RWPE2 (cell line): ENCODE results near the gene ANXA6.

Source experiments
- ATAC-seq: fragments of 200-7000 bp; cut with Tn5 transposase; 3 replicates; pipeline ENCODE4 v1.9.1; 2021; ENCODE audit warnings: low read depth
- DNase-seq: peaks from one replicate; pipeline ENCODE4 v3.0.0-alpha.2; 2020; ENCODE audit warnings: low spot score
- H3K27ac ChIP-seq: fragments of 450-650 bp; 2 replicates; pipeline ENCODE4 v1.5.1; 2017; ENCODE audit warnings: mild to moderate bottlenecking; ENCODE audit not compliant: poor library complexity, severe bottlenecking
- H3K27me3 ChIP-seq: fragments of 250-450 bp; sonication (Bioruptor Pico); 2 replicates; pipeline ENCODE4 v1.5.1; 2021; ENCODE audit warnings: mild to moderate bottlenecking, moderate library complexity; ENCODE audit not compliant: insufficient read depth, poor library complexity, severe bottlenecking
- H3K36me3 ChIP-seq: fragments of 250-450 bp; sonication (Bioruptor Pico); 2 replicates; pipeline ENCODE4 v1.5.1; 2020; ENCODE audit warnings: low read depth, mild to moderate bottlenecking, moderate library complexity
- H3K4me1 ChIP-seq: fragments of 250-450 bp; sonication (Bioruptor Pico); 2 replicates; pipeline ENCODE4 v1.5.1; 2021; ENCODE audit warnings: mild to moderate bottlenecking, moderate library complexity; ENCODE audit not compliant: insufficient read depth, poor library complexity, severe bottlenecking
- H3K4me3 ChIP-seq: fragments of 250-450 bp; sonication (Bioruptor Pico); 2 replicates; pipeline ENCODE4 v1.5.1; 2021; ENCODE audit warnings: mild to moderate bottlenecking, moderate library complexity; ENCODE audit not compliant: severe bottlenecking
- H3K9me3 ChIP-seq: fragments of 250-450 bp; sonication (Bioruptor Pico); 2 replicates; pipeline ENCODE4 v1.5.1; 2021; ENCODE audit warnings: mild to moderate bottlenecking, moderate library complexity; ENCODE audit not compliant: severe bottlenecking
- TF ChIP-seq, protein P1 (sequence below): fragments of 450-650 bp; IDR thresholded peaks from one replicate; pipeline ENCODE4 v1.5.1; 2017; ENCODE audit warnings: mild to moderate bottlenecking, moderate library complexity; ENCODE audit not compliant: poor library complexity, severe bottlenecking

Gene ANXA6

DNA sequence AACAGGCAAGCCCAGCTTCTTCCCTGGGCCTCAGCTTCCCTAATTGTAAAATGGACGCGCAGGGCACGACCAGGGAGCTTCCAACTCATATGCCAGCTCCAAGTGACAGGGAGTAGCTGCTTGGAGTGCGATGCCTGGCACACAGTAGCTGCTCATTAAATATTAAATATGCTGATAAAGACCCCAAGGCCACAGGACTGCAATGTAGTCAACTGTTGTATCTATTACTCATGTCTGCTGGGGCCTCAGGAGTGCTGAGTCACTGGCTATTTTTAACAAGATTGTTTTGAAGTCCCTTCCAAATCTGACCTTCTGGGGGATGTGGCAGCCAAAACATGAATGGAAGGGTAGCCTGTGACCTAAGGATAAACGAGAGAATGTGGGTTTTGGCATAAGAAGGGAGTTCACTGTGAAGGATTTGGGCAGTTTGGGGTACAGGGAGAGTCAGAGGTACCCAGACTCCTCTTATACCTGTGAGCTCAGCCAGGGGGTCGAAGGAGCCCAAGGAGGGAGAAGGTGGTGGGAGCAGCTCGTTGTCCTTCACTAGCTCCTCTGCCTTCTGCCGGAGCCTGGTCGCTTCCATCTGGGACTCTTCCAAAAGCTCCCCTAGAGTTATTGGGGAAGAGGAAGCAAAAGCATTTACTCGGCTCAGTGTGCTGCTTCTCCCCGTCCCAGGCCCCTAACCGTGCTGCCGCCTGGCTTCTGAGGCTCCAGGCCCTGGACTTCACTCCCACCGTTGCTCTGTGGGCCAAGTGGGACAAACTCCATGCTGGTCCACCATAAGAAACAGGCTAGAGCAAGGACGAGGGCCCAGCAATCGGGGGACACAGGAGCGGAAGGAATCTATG lies 94.2 kb downstream of the ANXA6 start:
- H3K27ac ChIP-seq = peak overlapping the region; percentile 4
- TF ChIP-seq, protein P1, sequence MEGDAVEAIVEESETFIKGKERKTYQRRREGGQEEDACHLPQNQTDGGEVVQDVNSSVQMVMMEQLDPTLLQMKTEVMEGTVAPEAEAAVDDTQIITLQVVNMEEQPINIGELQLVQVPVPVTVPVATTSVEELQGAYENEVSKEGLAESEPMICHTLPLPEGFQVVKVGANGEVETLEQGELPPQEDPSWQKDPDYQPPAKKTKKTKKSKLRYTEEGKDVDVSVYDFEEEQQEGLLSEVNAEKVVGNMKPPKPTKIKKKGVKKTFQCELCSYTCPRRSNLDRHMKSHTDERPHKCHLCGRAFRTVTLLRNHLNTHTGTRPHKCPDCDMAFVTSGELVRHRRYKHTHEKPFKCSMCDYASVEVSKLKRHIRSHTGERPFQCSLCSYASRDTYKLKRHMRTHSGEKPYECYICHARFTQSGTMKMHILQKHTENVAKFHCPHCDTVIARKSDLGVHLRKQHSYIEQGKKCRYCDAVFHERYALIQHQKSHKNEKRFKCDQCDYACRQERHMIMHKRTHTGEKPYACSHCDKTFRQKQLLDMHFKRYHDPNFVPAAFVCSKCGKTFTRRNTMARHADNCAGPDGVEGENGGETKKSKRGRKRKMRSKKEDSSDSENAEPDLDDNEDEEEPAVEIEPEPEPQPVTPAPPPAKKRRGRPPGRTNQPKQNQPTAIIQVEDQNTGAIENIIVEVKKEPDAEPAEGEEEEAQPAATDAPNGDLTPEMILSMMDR = no peak
- peaks cover 5% of the 10 kb centered on the region for H3K4me1 ChIP-seq
- no peaks in the 10 kb centered on the region for H3K27me3 ChIP-seq
- DNase-seq (no peak), ATAC-seq (peak; percentile 56; the same call in 2 of the 3 replicates)
- H3K9me3 ChIP-seq = no peaks in the 10 kb centered on the region
- peaks cover 72% of the 10 kb centered on the region for H3K36me3 ChIP-seq
- H3K4me3 ChIP-seq = no peak overlapping the region

- Histone ChIP-seq H3K4me1 (peaks cover 5% of the 10 kb centered on the region), H3K4me3 (no peak overlapping the region)
Measured at GRCh38 chr5:151062405-151063141, 95.0 kb downstream of the ANXA6 start.

GRCh38 chr5:151060742-151061141 lies 96.8 kb downstream of the ANXA6 start:
- no peak overlapping the region for H3K4me3 ChIP-seq
- no peak overlapping the region for H3K27ac ChIP-seq

More at GRCh38 chr5:151062405-151063141, 95.0 kb downstream of the ANXA6 start:
- Histone ChIP-seq H3K27ac (no peak overlapping the region), H3K36me3 (peaks cover 73% of the 10 kb centered on the region), H3K9me3 (no peaks in the 10 kb centered on the region), H3K27me3 (no peaks in the 10 kb centered on the region)
- no peak for ATAC-seq
- no peak for DNase-seq
- TF ChIP-seq, protein P1 = no peak

DNA sequence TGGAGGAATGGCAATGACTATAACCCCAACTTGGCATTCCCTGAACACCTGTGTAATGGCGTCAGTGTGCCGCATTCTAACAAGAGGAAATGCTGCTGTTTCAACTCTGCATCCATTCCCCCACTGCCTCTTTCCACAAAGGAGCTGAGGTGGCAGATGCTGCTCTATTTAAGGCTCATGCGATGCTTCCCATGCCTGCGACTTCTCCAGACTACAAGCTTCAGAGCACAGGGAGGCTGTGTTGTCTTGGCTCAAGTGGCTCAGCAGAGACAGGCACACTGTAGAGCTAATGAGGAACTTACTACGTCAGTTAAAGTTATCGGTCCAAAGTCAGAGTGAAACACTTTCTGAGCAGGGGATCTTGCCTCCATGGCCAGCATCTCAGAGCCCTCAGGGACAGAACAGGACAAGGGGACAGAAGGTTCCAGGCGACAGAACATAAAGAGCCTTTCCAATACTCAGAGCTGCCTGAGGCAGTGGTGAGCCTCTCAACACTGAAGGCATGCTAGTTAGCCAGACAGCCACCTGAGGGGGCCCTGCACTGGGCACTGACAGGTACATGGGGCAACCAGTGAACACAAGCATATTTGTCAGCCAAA lies 98.6 kb downstream of the ANXA6 start:
- H3K9me3 ChIP-seq = no peaks in the 10 kb centered on the region
- TF ChIP-seq, protein P1 = peak; percentile 17
- ATAC-seq (no peak), DNase-seq (no peak)
- H3K27me3 ChIP-seq = no peaks in the 10 kb centered on the region
- H3K4me3 ChIP-seq = no peak overlapping the region
- H3K4me1 ChIP-seq = peaks cover 5% of the 10 kb centered on the region
- peaks cover 100% of the 10 kb centered on the region for H3K36me3 ChIP-seq
- H3K27ac ChIP-seq = no peak overlapping the region

More at GRCh38 chr5:151060742-151061141, 96.8 kb downstream of the ANXA6 start:
- ATAC-seq (no peak), DNase-seq (no peak)
- Histone ChIP-seq H3K27me3 (no peaks in the 10 kb centered on the region), H3K36me3 (peaks cover 82% of the 10 kb centered on the region), H3K4me1 (peaks cover 5% of the 10 kb centered on the region), H3K9me3 (no peaks in the 10 kb centered on the region)
- TF ChIP-seq, protein P1 = no peak
